ENCODE data around the gene MGAT5.

Gene MGAT5

DNA sequence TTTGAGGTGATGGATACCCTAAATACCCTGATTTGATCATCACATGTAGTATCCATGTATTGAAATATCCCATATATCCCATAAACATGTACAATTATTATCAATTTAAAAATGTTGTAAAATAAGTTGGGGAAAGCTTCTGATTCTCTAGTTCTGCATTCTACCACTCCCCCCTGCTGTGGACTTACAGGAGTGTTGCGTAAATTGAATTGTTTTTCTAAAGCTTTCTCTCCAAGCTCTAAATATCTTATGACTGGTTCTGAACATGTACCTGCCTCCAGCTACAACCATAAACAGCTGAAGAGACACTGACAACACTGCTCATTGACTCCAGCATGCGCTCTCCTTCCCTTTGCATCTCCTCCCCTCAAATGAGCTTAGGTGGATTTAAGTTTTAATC lies 145.2 kb downstream of the MGAT5 start:
- no peak for DNase-seq (ENCODE audit: low read depth)

DNA sequence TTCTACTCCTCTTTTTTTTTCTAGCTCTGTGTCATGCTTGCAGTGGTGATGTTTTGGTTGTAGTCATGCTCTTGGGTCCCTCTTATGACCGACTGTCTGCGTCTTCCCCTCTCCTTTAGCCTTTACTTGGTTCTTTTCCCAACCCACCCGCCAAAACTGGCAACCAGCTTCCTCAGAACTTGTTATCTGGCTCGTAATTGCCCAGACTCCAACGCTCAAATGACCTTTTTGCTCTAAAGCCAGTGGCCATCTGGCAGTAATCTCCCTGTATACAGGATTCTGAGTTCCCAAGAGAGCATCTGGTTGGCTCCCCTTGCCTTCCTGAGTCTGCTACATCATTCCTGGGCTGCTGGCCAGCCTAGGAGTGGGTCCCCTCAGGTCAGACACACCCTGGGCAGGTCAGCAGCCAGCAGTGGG lies 147.2 kb downstream of the MGAT5 start:
- DNase-seq (ENCODE audit: low read depth) = no peak

DNA sequence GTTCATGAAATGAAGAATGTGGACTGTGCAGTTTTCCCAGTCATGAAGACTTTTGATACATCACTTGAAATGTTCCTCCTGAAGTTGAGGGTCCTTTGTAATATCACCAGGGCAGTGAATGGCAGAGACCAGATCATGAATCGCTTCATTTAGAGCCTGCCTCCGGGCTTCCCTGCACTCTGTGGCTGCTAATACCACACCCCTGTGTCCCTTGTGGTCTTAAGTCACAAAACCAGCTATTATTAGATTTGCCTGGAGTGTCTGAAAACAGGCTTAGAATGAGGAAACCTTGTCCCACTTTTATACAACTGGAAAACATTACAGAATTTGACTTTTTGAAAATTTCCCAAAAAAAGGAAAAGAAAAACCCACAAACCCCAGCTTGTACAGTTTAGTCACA lies 147.9 kb downstream of the MGAT5 start:
- DNase-seq (ENCODE audit: low read depth) = no peak

DNA sequence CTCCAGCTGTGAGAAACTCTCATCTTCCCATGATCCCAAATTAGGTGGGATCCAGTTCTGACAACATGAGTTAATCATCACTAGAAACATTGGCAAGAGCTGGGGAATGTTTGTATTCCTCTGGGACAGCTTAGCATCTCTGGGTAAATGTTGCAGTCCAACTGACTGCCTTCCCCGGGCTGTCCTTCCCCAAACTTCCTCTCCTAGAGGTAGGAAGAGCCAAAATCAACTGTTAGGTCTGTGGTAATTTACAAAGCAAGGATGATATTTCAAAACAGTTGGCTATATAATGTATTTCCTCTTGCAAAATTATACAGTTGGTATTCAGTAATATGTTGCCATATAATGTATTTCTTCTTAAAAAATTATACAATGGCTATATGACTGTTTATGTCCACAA lies 148.5 kb downstream of the MGAT5 start:
- no peak for DNase-seq (ENCODE audit: low read depth)

DNA sequence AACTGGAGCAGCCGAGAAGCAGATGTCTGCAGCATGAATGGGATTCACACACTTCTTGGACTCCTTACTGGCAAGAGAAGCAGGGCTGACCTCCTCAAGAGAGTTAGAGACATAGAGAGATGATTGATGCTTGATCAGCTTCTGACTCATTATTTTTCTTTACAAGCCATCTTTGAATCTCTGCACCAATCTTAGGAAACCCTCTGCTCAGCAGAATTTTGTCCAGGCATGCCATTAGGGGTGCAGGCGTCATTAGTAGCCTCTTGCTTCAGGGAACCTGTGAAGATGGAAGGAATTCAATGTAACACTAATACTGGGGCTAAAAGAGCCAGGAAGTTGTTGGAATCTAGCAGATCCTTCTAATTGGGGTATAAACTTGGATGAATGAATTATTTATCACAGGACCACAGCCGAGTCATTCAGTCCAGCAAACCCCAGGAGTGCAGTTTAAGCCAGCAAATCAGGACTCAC lies 151.8 kb downstream of the MGAT5 start:
- no peak for DNase-seq (ENCODE audit: low read depth)

DNA sequence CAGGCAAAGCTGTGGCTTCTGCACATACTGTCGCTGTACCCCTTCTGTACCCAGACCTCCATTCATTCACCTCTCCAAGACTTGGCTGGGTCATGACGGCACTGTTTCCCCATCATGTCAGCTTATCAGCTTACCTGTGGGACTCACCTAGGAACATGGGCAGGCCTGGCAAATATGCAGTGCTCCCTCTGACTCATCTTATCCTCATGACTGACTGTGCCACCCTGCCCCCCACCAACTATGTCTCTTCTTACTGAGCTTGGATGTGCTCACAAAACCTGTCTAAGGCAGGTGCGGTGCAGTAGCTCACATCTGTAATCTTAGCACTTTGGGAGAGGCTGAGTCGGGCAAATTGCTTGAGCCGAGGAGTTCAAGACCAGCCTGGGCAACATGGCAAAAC lies 152.4 kb downstream of the MGAT5 start:
- no peak for DNase-seq (ENCODE audit: low read depth)

DNA sequence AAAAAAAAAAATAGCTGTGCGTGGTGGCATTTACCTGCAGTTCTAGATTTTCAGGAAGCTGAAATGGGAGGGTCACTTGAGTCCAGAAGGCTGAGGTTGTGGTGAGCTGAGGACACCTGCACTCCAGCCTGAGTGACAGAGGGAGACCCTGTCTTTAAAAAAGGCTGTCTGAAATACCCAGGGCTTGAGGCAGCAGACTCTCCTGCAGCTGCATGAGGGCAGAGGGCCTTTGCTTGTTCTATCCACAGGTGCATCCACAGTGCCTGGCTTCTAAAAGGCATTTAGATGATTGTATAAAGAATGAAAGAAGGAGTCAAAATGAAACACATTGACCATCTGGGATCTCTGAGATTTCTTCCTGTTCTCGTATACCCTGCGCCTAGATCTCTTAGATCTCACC lies 152.9 kb downstream of the MGAT5 start:
- no peak for DNase-seq (ENCODE audit: low read depth)

DNA sequence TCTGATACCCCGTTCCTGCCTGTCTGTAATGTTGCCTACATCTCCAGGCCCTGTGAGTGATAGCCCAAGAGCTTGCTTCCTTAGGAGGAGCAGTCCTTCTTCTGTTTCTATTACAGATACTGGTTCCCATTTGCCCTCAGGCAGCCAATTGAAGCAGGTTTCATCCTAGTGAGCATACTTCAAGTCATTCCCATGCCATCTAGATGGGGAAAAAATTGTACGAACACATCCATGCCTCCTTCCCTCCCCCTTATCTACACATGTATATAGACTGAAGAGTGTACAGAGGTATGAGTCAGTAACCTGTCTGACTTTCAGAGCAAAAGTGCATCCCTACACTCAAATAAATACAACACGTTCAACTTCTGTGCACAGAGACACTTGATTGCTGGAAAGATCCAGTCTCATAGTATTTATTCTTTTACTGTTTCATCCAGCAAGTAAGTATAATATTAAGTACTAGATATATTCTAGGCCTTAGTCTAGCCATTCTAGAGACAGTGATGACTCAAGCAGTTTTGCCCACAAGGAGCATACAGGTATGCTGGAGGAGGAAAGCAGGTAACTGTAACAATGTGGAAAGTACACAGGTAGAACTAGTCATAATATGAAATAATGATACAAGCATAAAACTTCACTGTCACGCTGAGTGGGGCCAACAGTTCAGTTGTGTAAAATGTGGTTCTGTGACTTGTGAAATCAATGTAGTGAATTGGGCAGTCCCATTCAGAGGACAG lies 153.4 kb downstream of the MGAT5 start:
- no peak for DNase-seq (ENCODE audit: low read depth)

DNA sequence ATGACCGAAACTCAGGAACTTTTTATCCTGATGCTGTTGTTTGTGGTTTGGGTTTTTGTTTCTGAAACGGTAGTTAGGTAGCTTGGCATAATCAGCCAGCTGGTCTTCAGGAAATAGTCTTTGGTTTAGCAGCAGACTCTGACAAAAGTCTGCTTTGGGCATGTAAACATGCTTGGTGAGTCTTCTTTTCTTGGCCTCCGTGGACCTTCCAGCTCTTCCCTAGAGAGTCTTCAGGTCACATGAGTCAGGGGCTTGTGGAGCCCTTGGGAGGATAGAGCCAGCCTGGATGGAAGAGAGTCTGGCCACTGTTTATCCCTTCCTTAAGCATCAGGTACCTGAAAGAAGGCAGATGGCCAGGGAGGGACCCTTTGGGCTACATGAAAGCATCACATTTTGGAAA lies 154.5 kb downstream of the MGAT5 start:
- DNase-seq (ENCODE audit: low read depth) = no peak

DNA sequence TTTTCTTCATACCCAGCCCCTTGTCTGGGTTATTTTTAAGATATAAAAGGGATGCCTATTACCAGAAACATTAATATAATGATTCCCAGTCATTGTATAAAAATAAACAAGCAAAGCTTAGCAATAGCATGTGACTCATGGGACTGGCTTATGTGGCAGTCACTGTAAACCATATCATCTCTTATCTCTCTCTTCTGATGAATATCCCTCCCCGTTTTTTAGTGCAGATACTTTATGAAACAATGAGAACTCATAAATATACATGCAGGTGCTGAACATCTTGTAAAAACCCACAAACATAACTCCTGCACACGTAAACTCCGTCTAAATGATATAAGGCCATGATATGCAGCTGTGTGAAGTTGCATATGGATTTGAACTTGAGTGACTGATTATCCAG lies 154.9 kb downstream of the MGAT5 start:
- no peak for DNase-seq (ENCODE audit: low read depth)

DNA sequence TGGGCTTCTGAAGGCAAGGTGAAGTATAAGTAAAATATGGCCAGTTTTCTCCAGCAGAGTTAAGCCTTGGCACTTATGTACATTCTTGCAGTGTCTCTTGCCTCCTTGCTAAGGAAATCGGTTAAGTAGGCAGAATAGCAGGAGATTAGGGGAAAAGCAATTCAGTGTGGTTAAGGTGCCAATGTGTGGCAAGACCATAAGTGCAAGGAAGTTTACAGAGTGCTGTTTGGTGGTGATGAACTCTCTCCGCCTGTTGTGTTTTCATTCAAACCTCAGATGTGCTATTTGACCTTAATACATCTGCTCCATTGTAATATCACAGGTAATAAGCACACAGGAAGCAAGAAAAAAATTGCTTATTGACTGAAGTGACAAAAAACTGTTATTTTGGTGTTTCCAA lies 156.1 kb downstream of the MGAT5 start:
- no peak for DNase-seq (ENCODE audit: low read depth)

DNA sequence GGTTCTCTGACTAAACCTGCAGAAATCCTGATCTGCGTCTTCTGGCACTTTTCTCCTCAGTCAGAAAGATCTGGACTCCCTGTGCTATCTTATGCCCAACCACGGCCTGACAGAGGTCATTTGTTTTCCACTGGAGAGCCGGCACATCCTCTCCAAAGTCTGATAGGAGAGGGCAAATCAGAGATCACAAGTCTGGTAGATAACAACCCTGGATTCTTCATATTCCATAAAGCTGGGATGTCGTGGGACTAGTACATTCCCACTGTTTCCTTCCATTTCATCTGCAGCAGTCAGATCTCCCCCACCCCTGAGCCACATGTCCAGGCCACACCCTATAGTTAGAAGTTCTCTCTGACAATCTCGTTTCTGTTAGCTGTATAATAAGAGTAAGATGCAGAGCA lies 157.0 kb downstream of the MGAT5 start:
- no peak for DNase-seq (ENCODE audit: low read depth)

DNA sequence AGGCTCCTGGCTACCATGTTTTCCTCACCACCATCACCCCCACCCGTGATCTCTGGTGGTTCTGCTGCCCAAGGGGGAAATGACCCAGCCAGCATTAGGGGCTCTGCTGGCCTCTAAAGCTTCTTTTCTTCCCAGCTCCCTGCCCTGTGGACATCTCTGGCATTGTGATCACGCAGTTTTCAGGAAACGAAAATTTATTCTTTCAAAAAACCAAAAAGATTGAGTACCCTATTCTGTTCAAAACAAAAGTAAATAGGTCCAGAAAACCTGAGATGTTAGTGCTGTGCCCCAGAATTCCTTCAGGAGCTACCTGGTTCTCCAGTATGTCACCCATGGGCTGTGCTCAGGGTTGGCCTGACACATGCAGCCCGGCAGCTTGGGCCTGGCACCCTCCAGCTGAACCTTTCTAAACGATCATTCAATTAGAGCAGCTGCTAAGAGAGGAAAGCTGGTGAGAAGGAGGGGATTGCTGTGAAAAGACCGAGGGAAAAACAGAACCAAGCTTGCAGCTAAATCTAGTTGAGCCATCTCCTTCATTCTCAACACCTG lies 157.5 kb downstream of the MGAT5 start:
- no peak for DNase-seq (ENCODE audit: low read depth)

DNA sequence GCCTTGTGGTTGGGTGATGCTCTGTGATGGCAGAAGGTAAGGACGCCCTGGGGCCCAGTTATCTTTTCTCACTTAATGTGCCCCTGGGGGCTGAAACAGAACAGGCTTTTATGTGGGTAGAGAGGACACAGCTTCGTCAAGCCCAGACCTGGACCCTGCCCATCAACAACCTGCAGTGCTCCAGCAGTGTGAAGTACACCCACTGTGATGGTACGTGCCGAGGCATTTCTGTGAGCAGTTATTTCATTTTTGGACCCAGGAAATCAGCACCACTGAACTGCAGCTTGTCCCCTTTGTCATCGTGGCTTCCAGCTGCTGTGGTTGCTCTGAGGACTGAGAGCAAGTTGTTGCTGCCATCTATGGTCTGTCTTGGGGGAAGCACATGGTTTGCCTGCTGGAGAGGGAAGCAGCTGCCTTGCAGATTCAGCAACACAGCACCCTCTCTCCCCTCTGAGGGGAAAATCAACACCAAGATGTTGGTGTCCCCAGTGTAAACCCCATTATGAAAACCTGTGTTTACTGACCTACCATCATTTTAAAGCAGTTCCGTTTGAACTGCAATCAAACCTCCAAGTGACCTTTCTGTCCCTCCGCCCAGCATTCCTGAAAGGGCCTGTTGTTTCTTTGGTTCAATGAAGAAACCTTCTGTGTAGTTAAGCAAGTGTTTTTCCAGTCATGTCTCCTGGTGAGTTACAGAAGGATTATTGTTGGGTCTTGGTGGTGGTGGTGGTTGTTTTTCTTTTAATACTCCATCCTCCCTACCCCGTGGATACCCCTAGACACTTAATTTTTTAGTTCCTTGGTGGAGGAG lies 158.2 kb downstream of the MGAT5 start:
- peak; percentile 31 for DNase-seq (ENCODE audit: low read depth)

DNA sequence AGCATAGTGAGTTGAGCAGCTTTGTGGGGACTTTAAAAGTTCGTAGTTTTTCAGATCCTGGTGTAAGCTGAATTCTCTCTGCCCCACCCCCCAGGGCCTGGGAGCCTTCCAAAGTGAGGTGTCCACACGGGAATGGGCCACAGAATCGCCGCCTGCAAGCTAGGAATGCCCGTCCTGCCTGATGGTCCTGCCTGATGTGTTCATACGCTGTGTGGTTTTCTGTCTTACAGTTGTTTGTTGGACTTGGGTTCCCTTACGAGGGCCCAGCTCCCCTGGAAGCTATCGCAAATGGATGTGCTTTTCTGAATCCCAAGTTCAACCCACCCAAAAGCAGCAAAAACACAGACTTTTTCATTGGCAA lies 158.7 kb downstream of the MGAT5 start:
- no peak for DNase-seq (ENCODE audit: low read depth)

DNA sequence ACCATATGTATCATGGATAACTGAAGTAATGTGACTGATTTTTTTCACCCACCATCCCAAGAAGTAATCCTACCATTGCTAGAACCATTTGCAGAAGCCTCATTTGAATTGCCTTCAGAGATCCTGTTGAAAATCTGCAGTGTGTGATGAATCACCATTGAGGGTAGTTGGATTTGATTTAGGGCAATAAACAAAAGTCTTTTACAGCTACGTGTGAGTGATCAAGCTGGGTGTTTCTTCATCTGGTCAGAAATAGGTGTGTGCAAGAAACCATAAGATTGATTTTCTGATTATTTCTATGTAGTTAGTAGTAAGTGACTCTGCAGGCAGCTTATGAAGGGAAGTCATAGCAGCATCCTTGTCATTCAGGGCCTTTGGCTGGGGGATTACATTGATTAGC lies 159.6 kb downstream of the MGAT5 start:
- no peak for DNase-seq (ENCODE audit: low read depth)

DNA sequence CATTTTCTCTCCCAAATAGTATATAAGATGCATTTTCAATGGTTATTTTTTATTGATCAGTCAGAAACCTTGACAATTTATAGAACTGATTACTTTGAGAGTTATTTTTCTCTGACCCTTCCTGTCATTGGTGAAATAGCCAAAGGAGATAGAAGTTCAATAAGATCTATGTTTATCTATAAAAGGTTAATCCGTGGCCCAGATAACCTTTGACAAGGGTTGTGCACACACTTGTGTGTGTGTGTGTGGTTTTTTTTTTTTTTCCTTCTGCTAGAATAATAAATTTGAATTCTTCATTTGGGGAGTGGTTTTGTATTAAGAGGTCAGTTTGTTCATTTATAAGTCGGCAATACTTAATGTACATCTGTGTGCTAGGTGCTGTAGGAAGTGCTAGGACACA lies 160.0 kb downstream of the MGAT5 start:
- DNase-seq (ENCODE audit: low read depth) = no peak

DNA sequence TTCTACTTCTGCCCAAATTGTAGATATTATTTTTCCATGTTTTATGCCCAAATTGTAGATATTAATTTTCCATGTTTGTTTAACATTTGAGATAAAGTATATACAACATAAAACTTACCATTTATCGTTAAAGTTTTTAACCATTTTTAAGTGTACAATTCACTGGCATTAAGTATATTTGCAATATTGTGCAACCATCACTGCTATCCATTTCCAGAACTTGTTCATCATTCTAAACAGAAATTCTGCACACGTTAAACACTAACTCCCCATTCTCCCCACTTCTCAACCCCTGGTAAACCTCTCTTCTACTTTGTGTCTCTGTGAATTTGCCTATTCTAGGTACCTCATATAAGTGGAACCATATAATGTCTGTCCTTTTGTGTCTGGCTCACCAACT lies 162.1 kb downstream of the MGAT5 start:
- no peak for DNase-seq (ENCODE audit: low read depth)

DNA sequence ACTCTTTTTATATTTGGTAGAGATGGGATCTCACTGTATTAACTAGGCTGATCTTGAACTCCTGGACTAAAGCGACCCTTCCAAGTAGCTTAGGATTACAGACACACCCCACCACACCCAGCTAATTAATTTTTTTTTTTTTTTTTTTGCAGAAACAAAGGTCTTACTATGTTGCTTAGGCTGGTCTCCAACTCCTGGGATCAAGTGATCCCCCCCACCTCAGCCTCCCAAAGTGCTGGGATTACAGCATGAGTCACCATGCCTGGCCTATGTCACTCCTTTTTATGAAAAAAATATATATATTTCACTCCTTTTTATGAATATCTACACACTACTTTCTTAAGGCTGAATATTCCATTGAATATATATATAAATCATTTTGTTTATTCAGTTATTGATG lies 162.8 kb downstream of the MGAT5 start:
- no peak for DNase-seq (ENCODE audit: low read depth)

DNA sequence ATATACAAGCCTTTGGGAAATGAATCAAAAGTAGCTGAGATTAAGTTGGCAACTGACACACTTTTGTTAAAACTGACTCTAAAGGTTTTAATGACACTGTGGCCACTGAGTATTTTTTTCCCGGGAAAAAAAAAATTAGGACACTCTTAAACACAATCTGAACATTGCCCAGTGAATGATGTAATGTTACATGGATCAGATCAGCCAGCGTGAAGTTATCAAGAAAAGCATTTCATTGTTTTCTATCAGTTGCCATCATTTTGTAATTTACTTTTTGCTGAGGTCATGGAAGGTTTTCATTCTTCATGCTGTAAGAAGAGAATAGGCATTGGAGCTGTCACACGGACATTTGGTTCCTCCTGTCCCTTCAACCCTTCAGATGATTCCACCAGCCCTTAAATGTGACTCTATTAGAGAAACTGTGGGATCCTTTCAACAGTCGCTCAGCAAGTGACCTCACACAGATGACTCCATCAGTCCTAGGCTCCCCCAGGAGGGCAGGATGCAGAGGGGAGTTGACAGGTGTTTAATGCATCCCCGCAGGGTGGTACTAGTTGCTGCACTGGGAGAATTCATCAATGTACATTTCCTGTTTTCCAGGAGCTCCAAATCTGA lies 164.2 kb downstream of the MGAT5 start:
- DNase-seq (ENCODE audit: low read depth) = no peak

DNA sequence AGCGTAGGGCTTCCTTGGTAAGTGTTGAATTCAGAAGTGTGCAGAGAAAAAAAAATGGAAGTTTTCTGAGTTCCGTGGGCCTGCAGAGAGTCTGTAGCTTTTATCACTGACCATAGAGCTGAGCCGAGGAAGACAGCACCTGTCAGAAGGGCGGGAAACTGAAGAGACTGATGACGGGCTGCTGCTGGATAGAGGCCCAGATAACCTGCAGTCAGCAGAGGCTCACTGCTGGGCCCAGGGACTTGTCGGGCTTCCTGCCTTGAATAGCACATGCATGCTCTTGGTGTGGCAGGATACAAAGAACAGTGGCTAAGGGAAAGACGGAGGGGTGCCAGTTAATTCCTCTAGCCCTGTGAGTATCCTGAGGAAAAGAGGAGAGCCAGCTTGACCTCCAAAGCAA lies 166.4 kb downstream of the MGAT5 start:
- no peak for DNase-seq (ENCODE audit: low read depth)

DNA sequence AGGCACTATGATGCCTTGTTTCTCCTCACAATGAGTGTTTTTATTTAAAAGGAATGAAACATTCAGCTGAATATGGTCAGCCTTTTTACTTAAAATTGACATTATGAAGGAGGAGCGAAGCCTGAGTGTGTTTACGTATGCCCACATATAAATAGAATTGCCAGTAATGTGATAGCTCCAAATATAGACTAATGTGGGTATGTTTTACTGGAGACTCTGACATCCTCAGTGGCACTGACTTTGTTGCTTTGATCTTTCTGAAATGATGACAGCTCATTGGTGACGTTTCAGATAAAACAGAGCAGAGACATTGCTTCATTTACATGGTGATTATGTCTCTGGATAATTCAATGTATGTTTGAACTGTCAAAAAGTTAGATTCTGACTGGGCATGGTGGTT lies 167.0 kb downstream of the MGAT5 start:
- DNase-seq (ENCODE audit: low read depth) = no peak

All from stimulated activated CD8-positive, alpha-beta memory T cell treated with anti-CD3 and anti-CD28 coated beads, Interleukin-4, amount 100 ng/mL, for 24 hours (primary cell).